G401 (cell line): ENCODE measurements around the gene C1QTNF6. TPM values are rescaled to one million over a fixed set of nuclear protein-coding genes. Genes with fewer than 3 reads are reported as not detected.
"Not testable (repeated sequence)": the region's sequence is repeated elsewhere in the genome, so short reads cannot be mapped to it uniquely, and the experiment has no call there.

Experiments used
- DNase-seq: peaks from one replicate; pipeline ENCODE4 v3.0.0-alpha.2; 2015; ENCODE audit warnings: low spot score
- in situ Hi-C: cut with HindIII; loops from 2 replicates; pipeline ENCODE4 v1.10.0; 2016; ENCODE audit warnings: low sequenced_read_pairs, mixed read lengths
- total RNA-seq: library from RNA; depleted of rRNA; stranded (reverse); fragments of >200 nt; shearing (Covaris generic); gene quantifications from 2 replicates; pipeline ENCODE4 v1.2.3, GENCODE V29; 2014

The C1QTNF6 gene
- total RNA-seq, 1 experiment from 2014 or later, result 5.0 TPM

DNA sequence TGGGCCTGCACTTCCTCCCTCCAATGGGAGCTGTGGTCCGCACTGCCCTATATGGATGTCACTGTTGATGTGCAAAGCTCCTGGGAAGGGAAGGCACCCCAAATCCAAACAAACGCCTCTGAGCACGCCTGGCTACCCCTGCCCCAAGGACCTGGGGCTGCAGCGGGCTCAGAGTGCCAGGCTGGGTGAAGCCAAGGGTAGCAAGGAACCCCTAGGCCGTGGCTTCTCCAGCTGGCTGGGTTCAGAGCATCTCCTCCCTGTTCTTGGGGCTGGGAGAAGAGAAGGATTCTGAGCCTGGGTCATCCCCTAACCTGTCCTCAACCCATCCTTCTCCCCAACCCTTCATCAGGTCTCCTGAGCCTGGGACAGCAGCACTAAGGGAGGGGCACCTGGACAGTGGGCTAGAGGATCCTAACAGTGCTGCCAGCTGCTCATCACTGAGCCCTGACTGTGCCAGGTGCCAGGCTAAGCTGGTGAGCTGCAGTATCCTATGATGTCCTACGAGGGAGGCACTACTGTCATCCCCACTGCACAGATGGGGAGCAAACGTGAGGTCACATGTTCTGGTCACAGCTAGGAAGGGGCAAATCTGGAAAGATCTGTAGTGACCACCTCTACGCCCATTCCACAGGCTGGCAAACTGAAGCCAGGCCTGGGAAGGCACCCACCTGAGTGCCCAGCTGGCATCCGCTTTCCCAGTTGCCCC lies 21.2 kb upstream of the C1QTNF6 start:
- DNase-seq, result no peak
- in situ Hi-C loops, result no loop called here

- in situ Hi-C loops, result no loop called here
- no peak for DNase-seq
These were observed 20.5 kb upstream of the C1QTNF6 start for GRCh38 chr22:37208401-37209139.

DNA sequence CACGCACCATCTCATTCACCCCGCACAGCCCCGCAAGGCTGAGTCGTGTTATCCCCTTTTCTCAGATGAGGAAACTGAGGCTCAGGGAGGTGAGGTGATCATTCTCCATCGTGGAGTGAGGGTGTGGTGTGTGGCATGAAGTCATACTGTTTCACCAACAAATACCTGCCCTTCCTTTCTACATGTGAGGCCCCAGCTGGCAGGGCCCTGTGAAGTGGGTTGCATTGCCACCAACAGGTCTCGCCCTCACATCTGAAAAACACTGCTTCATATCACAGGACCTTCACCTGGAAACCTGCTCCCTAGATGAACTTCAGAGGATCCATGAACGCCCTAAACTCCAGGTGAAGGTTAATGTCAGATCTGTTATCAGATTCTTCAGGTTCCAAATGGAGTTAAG lies 19.9 kb upstream of the C1QTNF6 start:
- in situ Hi-C loops, result no loop called here
- no peak for DNase-seq

DNA sequence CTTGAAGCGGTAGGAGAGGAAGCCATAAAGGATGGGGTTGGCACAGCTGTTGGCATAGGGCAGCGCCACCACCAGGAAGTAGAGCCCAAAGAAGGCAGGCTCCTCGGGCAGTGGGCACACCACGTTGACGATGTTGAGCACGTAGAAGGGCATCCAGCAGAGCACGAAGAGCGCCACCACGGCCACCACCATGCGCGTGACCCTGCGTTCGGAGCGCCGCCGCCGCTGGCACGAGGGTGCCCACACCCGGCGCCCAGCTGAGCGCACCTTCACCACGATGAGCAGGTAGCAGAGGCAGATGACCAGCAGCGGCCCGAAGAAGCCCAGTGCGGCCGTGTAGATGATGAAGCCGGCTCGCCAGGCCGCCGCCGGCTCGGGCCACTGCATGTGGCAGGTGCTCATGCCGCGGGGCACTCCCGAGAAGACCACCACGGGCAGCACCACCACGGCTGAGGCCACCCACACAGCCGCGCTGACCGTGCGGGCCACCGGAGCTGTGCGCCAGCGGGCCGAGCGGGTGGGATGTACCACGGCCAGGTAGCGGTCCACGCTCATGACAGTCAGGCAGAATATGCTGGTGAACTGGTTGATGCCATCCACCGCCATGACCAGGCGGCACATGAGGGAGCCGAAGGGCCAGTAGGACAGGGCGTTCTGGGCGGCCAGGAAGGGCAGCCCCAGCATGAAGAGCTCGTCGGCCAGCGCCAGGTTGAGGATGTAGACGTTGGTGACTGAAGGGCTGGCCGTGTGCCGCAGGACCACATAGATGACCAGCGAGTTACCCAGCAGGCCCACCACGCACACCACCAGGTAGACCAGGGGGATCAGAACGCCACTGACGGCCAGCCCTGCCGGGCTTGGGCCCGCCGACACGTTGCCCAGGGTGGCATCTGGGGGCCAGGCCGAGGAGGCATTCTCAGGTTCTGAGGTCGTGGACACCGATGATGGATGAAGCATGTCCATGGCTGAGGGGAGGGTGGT lies 19.1 kb upstream of the C1QTNF6 start:
- in situ Hi-C loops, result no loop called here

DNA sequence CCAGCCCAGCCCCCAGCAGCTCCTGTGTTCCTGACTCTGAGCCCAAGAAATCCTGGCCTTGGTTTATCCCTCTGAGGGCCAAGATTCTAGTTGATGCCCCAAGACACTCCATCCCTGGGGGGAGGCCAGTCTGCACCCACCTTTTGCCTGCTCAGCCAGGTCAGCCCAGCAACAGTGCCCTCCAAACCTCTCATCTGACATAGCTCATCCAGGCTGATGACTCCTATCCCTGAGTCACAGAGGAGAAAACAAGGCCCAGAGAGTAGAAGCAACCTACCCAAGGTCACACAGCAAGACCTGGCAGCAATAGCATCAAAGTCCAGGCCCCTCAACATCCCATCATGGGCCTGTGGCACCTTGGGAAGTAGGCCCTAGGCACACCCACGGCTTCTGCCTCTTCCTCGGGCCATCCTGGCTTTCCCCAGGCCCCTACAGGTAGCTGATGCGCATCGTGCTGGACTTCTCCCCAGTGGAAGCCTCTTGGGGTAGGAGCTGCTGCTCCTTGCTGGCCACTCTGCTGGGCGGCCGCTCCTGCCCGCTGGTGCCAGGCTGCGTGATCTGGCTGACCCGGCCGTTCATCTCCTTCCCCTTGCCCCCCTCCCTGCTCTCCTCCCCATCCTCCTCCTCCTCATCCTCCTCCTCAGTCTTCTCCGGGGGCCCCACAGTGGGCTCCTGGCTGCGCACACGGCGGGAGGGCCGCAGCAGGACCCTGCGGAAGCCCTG lies 18.2 kb upstream of the C1QTNF6 start:
- in situ Hi-C loops, result no loop called here
- DNase-seq, result no peak

More for the DNA sequence above, 19.1 kb upstream of the C1QTNF6 start:
- no peak for DNase-seq

- in situ Hi-C loops, result no loop called here
- DNase-seq, result no peak
These were observed 17.0 kb upstream of the C1QTNF6 start for GRCh38 chr22:37205046-37205445.

- in situ Hi-C loops, result no loop called here
- DNase-seq, result no peak
These were observed 16.1 kb upstream of the C1QTNF6 start for GRCh38 chr22:37204045-37204655.

DNA sequence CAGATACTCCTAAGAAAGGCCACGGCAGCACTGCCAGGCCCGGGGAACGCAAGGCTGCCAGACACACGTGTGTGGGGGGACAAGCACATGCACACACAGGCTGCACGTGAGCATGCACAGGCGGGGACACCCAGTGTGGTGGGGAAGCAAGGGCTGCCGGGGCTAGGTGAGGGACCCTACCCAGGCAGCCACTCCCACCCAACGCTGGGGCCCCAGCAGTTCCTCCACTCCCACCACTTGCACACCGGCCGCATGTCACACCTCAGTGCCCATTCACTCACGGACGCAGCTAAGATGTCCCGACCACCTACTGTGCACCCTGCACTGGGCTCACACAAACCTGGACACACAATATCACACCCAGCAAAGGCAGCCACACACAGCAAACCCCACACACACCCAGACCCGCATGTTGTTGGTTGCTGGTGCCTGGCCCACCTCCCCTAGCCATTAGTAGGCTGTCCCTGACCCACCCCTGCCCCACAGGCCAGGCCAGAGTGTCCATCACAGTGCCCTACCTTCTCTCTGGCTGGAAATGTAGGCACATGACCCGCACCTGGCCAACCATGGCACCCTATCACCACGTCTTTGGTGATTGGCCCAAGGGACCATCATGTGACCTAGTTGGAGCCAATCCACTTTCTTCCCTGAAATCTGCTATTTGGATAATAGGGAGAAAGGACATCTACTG lies 15.5 kb upstream of the C1QTNF6 start:
- in situ Hi-C loops, result no loop called here
- no peak for DNase-seq

- in situ Hi-C loops, result no loop called here
- no peak for DNase-seq
These were observed 14.7 kb upstream of the C1QTNF6 start for GRCh38 chr22:37202716-37203115.

GRCh38 chr22:37202001-37202555 lies 14.0 kb upstream of the C1QTNF6 start:
- no peak for DNase-seq
- in situ Hi-C loops, result no loop called here

- in situ Hi-C loops, DNase-seq: not testable (repeated sequence)
These were observed 13.4 kb upstream of the C1QTNF6 start for GRCh38 chr22:37201443-37201820.

GRCh38 chr22:37199760-37200108 lies 11.7 kb upstream of the C1QTNF6 start:
- DNase-seq, result no peak

GRCh38 chr22:37199103-37199759 lies 11.2 kb upstream of the C1QTNF6 start:
- in situ Hi-C loops, result no loop called here
- DNase-seq, result peak; percentile 92

More at GRCh38 chr22:37199760-37200108, 11.7 kb upstream of the C1QTNF6 start:
- in situ Hi-C loops, result no loop called here

DNA sequence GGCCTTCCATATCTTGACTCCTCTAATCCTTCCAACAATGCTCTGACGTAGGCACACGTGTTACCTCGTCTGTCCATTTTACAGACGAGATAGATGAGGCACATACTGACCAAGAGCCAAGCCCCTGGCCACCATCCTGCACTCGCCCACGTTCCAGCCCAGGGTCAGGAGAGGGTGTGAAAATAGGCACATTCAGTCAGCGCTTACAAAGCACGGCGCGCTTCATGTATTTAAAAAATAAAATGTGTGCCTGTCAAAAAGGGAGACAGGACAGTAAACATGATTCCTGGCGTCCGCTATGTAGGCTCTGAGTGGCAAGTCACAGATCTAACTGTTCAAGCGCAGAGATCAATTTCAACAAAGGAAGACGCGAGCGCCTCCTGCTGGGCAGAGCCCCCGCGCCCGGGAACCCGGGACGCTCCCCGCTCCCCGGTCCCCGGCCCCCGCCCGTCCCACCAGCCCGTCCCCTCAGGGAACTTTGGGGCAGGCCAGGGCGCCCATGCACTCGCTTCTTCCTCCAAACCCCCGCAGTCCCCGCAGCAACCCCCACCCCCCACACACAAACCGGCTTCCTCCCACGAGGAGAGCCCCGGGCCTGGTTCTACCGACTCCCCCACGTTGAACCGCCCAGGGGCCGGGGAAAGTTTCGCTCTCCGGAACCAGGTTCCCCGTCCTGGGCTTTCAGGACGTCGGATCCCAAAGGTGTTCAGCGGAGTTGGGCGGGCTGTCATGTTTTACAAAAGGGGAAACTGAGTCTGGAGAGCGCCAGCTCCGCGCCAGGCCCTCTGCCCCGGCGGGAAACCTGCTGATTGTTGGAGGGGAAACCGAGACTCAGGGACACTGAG lies 10.4 kb upstream of the C1QTNF6 start:
- in situ Hi-C loops, result no loop called here
- peak; percentile 59 for DNase-seq

DNA sequence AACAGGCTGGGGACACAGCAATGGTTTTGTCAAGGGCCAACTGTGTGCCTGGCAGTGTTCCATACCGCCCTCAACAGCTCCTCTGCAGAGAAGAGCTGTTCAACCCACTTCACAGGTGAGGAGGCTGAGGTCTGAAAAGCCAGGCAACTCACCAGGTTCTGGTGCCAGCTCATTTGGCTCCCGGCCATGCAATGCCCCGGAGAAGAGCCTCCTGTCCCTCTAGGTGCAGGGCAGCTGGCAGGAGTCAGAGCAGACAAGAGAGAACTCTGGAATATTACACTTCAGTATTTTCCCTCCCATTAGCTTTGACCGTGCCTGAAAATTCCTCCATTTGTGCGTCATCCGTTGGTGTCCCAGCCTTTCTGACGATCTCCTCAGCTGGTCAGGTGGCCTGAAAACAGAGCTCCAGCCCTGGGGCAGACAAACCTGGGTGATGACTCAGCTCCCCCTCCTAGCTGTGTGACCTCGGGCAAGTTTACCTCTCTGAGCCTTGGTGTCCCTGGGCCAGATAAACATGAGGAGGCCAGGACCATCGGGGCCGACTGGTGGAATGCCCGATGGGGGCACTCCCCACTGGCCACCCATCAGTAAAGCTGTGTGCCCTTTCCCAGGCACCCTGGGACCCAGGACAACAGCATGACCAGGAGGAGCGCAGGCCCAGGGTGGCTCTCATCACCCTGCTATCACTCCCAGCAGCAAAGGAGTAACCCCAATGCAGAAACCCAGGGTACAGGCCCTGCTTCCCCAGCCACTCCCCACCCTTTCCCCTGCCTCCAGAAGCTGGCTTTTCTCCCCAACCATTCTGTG lies 9.6 kb upstream of the C1QTNF6 start:
- DNase-seq, result peak; percentile 66
- in situ Hi-C loops, result no loop called here
